Fibroblast of lung (primary cell): ENCODE data around the gene AKR1B15. TPM values are rescaled to one million over a fixed set of nuclear protein-coding genes. Genes with fewer than 3 reads are reported as not detected.

Source experiments
- DNase-seq, 2 donors: peaks; one replicate each; pipeline versions ENCODE4 v3.0.0 to v3.0.0-alpha.2; 2010; ENCODE audit warnings: low read depth in 2 of 2
- H2AFZ ChIP-seq: 2 replicates; pipeline ENCODE4 v1.5.1; 2012; ENCODE audit warnings: low read length, control low read depth, inconsistent platforms
- H3K27ac ChIP-seq: 2 replicates; pipeline ENCODE4 v1.5.1; 2011; ENCODE audit warnings: low read length, control low read depth; ENCODE audit not compliant: insufficient read depth
- H3K27me3 ChIP-seq: 2 replicates; pipeline ENCODE4 v1.5.1; 2011; ENCODE audit warnings: mild to moderate bottlenecking, low read length; ENCODE audit not compliant: control insufficient read depth, insufficient read depth
- H3K36me3 ChIP-seq: 2 replicates; pipeline ENCODE4 v1.5.1; 2011; ENCODE audit warnings: low read length; ENCODE audit not compliant: control insufficient read depth, insufficient read depth
- H3K4me1 ChIP-seq: 2 replicates; pipeline ENCODE4 v1.5.1; 2011; ENCODE audit warnings: low read length; ENCODE audit not compliant: control insufficient read depth, insufficient read depth; ENCODE audit errors: extremely low read depth
- H3K4me2 ChIP-seq: 2 replicates; pipeline ENCODE4 v1.5.1; 2011; ENCODE audit warnings: low read length, control low read depth; ENCODE audit not compliant: insufficient read depth; ENCODE audit errors: extremely low read depth
- H3K4me3 ChIP-seq, 4 experiments: fragments of 200-600 bp in 1 of 4; sonication (generic) in 1 of 4; replicated peaks in 1 of 4; 2 replicates each; pipeline ENCODE4 v1.5.1; 2011 to 2016; ENCODE audit warnings: low read length in 4 of 4, low read depth in 3 of 4, mild to moderate bottlenecking in 3 of 4, control low read depth in 2 of 4, inconsistent platforms in 1 of 4, mixed read lengths in 1 of 4; ENCODE audit not compliant: insufficient read depth in 1 of 4; ENCODE audit errors: control extremely low read depth in 1 of 4
- H3K79me2 ChIP-seq: 2 replicates; pipeline ENCODE4 v1.5.1; 2012; ENCODE audit warnings: mild to moderate bottlenecking, low read length, inconsistent platforms; ENCODE audit not compliant: control insufficient read depth, insufficient read depth
- H3K9ac ChIP-seq: 2 replicates; pipeline ENCODE4 v1.5.1; 2011; ENCODE audit warnings: mild to moderate bottlenecking, low read length, control low read depth; ENCODE audit not compliant: insufficient read depth
- H3K9me3 ChIP-seq: 2 replicates; pipeline ENCODE4 v1.5.1; 2012; ENCODE audit warnings: low read depth, low read length; ENCODE audit not compliant: control insufficient read depth, insufficient read depth
- H4K20me1 ChIP-seq: 2 replicates; pipeline ENCODE4 v1.5.1; 2011; ENCODE audit warnings: low read length; ENCODE audit not compliant: control insufficient read depth, insufficient read depth; ENCODE audit errors: extremely low read depth
- CTCF ChIP-seq, 2 donors: IDR thresholded peaks in 1 of 2; conservative IDR thresholded peaks in 1 of 2; 1 replicate in 1 of 2; 2 replicates in 1 of 2; pipeline ENCODE4 v1.5.1; 2011 to 2012; ENCODE audit warnings: low read length in 2 of 2, control low read depth in 1 of 2, inconsistent platforms in 1 of 2, low read depth in 1 of 2, mild to moderate bottlenecking in 1 of 2
- EZH2 ChIP-seq: IDR thresholded peaks from 2 replicates; pipeline ENCODE4 v1.5.1; 2012; ENCODE audit warnings: low read length, control low read depth, mild to moderate bottlenecking; ENCODE audit errors: missing control alignments
- polyA plus RNA-seq, 2 donors: library from polyadenylated mRNA; depleted of rRNA in 1 of 2; stranded (reverse) in 1 of 2; unstranded in 1 of 2; fragments of >200 nt; gene quantifications; 2 replicates each; pipeline ENCODE4 v1.2.1, GENCODE V29; 2011 to 2012; ENCODE audit warnings: missing spikeins in 1 of 2
- total RNA-seq: library from RNA; depleted of rRNA; stranded (reverse); fragments of >200 nt; gene quantifications from 2 replicates; pipeline ENCODE4 v1.2.1, GENCODE V29; 2014

AKR1B15 gene
- total and polyA plus RNA-seq, 2 donors (not counting 1 experiment from before 2014, with no cell fraction given): not detected

- H3K27me3 ChIP-seq: peaks cover 2% of the 10 kb centered on the region
- H3K9me3 ChIP-seq: no peaks in the 10 kb centered on the region
- DNase-seq: no peak
- H3K27ac ChIP-seq: no peak overlapping the region
- H4K20me1 ChIP-seq: no peaks in the 10 kb centered on the region
- no peaks in the 10 kb centered on the region for H3K79me2 ChIP-seq
- H3K9ac ChIP-seq: no peak overlapping the region
- no peaks in the 10 kb centered on the region for H3K4me1 ChIP-seq
- no peak for TF ChIP-seq EZH2
- TF ChIP-seq CTCF (conservative IDR thresholded peaks at IDR 0.05 in 1 of 2, IDR thresholded peaks at IDR 0.05 in 1 of 2; ENCODE audit: low read depth in 1 of 2, low read length in 2 of 2): no peak
- H3K4me2 ChIP-seq: no peak overlapping the region
- peak overlapping the region in 1 of 4 experiments; percentile 76 for H3K4me3 ChIP-seq
- H2AFZ ChIP-seq: no peak overlapping the region
- no peaks in the 10 kb centered on the region for H3K36me3 ChIP-seq
Measured at GRCh38 chr7:134546955-134547354, 2.0 kb upstream of the AKR1B15 start.

- Histone ChIP-seq H3K4me2 (peak overlapping the region; percentile 81), H3K36me3 (no peaks in the 10 kb centered on the region), H3K4me3 (peak overlapping the region; percentile 30 to 76 (median 46)), H4K20me1 (no peaks in the 10 kb centered on the region), H3K4me1 (no peaks in the 10 kb centered on the region), H2AFZ (peak overlapping the region; percentile 85), H3K27ac (no peak overlapping the region), H3K79me2 (no peaks in the 10 kb centered on the region), H3K9ac (no peak overlapping the region), H3K9me3 (no peaks in the 10 kb centered on the region), H3K27me3 (peaks cover 2% of the 10 kb centered on the region)
- DNase-seq: peak; percentile 73 to 79
- TF ChIP-seq CTCF (conservative IDR thresholded peaks at IDR 0.05 in 1 of 2, IDR thresholded peaks at IDR 0.05 in 1 of 2; ENCODE audit: low read depth in 1 of 2, low read length in 2 of 2) (peak; percentile 93), EZH2 (no peak)
Measured at GRCh38 chr7:134547397-134548054, 1.4 kb upstream of the AKR1B15 start.

- no peak overlapping the region for H2AFZ ChIP-seq
- H3K27ac ChIP-seq: no peak overlapping the region
- no peak overlapping the region for H3K9ac ChIP-seq
- H3K9me3 ChIP-seq: no peaks in the 10 kb centered on the region
- H3K4me2 ChIP-seq: no peak overlapping the region
- no peaks in the 10 kb centered on the region for H3K79me2 ChIP-seq
- H3K36me3 ChIP-seq: no peaks in the 10 kb centered on the region
- DNase-seq: no peak
- H3K4me1 ChIP-seq: no peaks in the 10 kb centered on the region
- H3K4me3 ChIP-seq: no peak overlapping the region
- no peaks in the 10 kb centered on the region for H4K20me1 ChIP-seq
- peaks cover 2% of the 10 kb centered on the region for H3K27me3 ChIP-seq
- no peak for TF ChIP-seq EZH2
- no peak for TF ChIP-seq CTCF (conservative IDR thresholded peaks at IDR 0.05 in 1 of 2, IDR thresholded peaks at IDR 0.05 in 1 of 2; ENCODE audit: low read depth in 1 of 2, low read length in 2 of 2)
Measured at GRCh38 chr7:134549366-134549765, 456 bp downstream of the AKR1B15 start.
